HG03575 (cell line): Measurements from ENCODE around the gene ZSCAN30.

Experiments used
- ATAC-seq: cut with Tn5 transposase; IDR thresholded peaks from one replicate; pipeline ENCODE4 v1.9.1; 2021; ENCODE audit not compliant: unreplicated experiment, insufficient number of reproducible peaks, low FRiP score; ENCODE audit errors: extremely low read depth

Gene ZSCAN30

DNA sequence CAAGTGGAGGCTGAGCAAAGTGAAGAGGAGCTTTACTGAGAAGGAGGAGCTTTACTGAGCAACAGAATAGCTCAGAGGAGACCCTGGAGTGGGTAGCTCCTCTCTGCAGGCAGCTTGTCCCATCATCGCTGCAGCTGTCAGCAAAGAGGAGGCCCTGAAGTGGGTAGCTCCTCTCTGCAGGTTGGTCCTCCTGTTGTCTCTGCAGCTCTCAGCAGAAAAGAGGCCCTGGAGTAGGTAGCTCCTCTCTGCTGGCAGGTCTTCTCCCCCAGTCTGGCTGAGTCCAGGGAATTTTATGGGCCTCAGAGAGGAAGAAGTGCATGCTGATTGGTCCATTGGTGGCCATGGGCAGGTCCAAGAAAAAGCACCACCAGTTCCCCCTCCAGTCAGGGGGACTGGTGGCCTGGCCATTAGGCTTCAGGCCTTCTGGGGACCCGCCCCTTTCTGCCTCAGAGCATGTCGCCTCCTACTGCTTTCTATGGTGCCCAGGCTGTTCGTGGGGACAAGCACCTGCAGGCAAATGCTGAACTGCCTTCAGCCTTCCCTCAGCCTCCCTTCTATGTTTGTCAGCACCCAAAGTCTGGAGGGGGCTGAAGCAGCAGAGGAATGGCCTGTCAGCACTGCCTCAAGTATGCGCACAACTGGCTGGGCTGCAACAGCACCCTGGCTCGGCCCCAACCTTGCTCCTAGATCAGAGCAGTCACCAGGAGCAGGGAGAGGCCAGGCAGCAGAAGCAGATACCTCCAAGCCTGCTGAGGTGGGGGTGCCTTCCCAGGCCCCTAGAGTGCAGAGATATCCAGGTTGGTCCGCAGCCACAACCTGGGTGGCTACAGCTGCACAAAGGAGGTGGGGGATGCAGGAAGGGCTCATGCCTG is 5.9 kb downstream of the ZSCAN30 start:
- no peak for ATAC-seq

DNA sequence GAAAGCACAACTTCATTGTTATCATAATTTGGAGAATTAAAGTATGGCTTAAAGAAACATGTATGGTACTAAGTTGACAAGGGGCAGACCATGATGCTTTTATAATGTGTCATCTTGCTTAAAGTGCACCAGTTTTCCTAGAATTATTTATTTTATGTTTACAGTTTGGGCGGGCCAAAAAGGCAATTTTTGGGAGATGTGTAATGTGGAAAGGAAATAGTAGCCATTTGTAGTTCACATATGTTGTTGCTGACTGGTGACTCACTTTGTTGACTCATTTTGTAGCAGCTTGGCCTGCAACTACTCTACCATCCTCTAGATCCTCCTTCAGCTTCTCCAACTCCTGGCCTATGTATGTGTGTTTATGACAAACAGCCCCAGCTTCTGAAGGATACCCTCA is 7.7 kb downstream of the ZSCAN30 start:
- no peak for ATAC-seq

GRCh38 chr18:35278969-35279368 is 11.1 kb downstream of the ZSCAN30 start:
- ATAC-seq = no peak

DNA sequence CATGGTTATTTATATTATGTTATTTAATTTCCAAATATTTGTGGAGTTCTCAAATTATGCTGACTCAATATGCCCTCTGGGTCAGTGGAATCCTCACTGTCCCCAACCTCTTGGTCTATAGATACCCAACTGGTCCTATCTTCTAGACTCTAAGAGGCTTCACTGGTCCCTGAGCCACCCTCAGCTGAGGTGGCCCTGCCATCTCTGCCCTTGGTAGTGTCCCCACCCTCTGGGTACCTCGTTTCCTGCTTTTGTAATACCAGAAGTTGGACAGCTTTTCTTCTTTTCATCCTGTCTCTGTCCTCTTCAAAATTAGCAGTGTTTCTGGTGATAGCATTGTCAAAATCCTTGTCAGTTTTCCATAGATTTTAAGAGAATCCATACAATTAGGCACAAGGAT is 11.9 kb downstream of the ZSCAN30 start:
- no peak for ATAC-seq

GRCh38 chr18:35277633-35278032 is 12.4 kb downstream of the ZSCAN30 start:
- ATAC-seq = no peak

- ATAC-seq = no peak
Observed at GRCh38 chr18:35276267-35276666, 13.8 kb downstream of the ZSCAN30 start.

DNA sequence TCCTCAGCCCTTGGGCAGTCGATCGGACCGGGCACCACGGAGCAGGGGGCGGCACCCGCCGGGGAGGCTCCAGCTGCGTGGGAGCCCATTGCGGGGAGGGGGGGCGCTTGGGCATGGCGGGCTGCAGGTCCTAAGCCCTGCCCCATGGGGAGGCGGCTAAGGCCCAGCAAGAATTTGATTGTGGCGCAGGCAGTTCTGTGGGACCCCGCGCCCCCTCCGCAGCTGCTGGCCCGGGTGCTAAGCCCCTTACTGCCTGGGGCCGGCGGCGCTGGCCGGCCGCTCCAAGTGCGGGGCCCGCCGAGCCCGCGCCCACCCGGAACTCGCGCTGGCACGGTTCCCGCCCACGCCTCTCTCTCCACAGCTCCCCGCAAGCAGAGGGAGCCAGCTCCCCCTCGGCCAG is 18.4 kb downstream of the ZSCAN30 start:
- no peak for ATAC-seq

DNA sequence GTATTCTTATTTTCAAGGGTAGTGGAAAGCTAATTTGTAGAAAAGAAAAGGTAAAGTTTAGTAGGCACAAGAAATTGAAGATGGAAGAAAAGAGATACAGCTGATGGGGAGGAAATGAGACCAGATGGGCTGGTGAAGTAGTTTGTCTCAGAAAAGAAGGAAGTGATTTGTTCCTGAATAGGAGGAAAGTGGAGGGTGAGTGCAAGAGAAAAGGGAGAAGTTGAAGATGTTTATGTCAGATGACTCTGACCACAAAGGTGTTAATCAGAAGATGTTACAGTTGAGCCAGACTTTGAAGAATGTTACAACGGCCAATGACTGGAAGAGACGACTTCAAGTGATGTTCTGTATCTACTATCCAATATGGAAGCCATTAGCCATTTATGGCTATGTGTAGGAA is 21.2 kb downstream of the ZSCAN30 start:
- ATAC-seq = no peak

DNA sequence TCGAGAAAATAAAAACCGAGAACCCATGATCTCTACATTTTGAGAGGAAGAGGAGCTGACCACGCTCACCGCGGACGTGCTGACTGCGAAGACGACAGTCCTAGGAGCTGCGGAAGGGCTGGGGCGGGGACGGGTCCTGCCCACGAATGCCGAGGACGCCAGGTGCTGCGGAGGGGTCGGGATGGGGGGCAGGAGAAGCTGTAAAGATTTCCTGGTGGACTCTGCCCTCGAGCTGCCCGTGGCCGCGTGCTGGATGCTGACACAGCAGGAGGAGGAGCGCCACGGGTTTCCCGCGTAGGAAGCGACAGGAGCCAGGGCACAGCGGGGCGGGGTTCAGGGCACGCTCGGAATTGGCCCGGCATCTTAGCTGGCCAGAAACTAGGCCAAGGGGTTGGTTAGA is 22.2 kb downstream of the ZSCAN30 start:
- ATAC-seq = no peak

DNA sequence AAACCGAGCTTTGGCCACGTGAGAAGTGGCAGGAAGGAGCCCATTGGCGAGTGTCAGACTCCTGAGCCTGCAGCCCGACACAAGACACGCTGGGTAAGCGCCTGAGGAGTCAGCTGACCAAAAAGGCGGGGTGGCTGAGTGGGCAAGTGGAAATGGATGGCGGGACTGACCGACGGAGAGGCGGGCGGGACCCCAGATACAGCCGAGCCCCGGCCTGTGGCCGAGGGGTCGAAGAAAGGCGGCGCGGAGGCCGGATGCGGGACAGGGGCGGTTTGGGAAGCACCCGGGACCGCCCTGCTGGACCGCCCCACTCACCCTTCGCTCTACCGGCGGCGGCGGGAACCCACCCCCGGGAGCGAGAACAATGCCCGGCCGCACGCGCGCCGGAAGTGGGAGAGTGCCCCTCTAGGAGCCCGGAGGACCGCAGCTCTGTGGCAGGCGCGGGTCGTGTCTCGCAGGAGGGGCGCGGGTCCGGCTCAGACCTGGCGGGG is 22.8 kb downstream of the ZSCAN30 start:
- no peak for ATAC-seq

DNA sequence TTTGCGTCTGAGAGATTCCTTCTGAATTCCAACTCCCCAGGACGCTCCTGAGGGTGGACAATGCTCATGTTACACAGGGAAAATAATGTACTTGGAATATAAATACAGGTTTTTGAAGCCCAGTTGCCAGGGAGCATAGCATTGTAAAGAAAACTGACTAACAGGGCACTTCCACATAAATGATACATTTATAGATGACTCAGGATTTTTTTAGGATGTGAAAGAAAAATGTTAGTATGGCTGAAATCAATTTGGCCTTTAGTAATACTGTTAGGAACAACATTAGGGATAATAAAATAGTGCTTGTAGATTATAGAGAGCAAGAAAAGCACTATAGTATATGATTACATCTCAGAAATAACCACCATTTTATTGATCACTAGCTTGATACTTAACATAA is 25.6 kb downstream of the ZSCAN30 start:
- ATAC-seq = no peak

DNA sequence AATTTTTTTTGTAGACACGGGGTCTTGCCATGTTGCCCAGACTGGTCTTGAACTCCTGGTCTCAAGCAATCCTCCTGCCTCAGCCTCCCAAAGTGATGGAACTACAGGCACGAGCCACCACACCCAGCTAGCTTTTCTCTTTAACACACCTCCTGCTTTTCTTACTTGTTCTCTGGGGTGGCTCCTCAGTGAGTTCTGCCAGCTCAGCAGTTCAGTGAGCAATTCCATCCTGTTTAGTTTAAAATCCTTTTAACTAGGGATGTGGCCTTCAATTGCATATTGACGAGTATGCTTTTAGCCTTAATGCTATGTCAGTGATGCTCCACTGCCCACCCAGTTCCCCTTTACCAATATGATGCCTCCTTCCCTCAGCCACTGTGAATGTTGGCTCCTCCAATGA is 33.1 kb downstream of the ZSCAN30 start:
- no peak for ATAC-seq

- no peak for ATAC-seq
Observed at GRCh38 chr18:35253655-35254287, 36.3 kb downstream of the ZSCAN30 start.

DNA sequence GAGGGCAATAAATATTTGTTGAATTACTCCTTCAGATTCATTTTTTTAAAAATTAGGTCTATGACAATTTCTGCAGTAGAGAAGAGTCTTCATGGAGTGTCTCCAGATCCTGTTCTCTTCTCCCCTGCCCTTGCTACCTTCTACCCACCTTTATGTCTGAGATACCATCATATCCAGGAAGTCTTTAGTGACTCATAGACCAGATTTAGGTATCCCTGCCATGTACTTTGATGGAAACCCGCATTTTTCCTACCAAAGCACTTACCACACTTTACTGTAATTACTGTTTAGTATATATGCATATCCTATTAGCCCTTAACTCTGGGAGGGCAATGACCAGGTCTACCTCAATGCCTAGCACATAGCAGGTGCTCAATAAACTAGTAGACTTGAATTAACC is 37.6 kb downstream of the ZSCAN30 start:
- ATAC-seq = no peak

- no peak for ATAC-seq
Observed at GRCh38 chr18:35248429-35248828, 41.6 kb downstream of the ZSCAN30 start.

GRCh38 chr18:35247412-35248249 is 42.4 kb downstream of the ZSCAN30 start:
- ATAC-seq = no peak

GRCh38 chr18:35246831-35247230 is 43.2 kb downstream of the ZSCAN30 start:
- no peak for ATAC-seq

GRCh38 chr18:35245719-35246317 is 44.2 kb downstream of the ZSCAN30 start:
- no peak for ATAC-seq

DNA sequence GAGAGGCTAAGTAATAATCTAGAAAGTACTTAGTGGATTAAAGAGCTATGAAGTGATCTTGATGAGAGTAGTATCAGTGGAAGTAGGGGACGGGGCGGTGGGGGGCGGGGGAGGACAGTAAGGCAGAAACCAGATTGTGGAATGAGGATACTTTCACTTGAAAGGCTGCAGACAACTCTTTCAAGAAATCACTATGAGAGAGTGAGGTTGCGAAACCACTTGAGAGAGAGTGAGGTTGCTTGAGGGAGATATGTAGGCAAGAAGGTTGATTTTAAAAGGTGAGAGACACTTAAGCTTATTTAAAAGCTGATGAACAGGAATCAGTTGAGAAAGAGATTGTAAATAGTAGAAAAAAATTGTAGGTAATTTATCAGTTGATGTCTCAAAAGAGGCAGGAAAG is 45.4 kb downstream of the ZSCAN30 start:
- no peak for ATAC-seq
